Mesendoderm (in vitro differentiated cells): ENCODE results near the gene ALDH1L1.

ENCODE experiments used
- DNase-seq: peaks from one replicate; pipeline ENCODE4 v3.0.0; 2013
- H2AK5ac ChIP-seq: 2 replicates; pipeline ENCODE4 v1.6.1; 2013; ENCODE audit warnings: low read length, inconsistent platforms
- H2BK120ac ChIP-seq: 2 replicates; pipeline ENCODE4 v1.6.1; 2013; ENCODE audit warnings: low read depth, mild to moderate bottlenecking, low read length, moderate library complexity, mixed read lengths
- H2BK15ac ChIP-seq: replicated peaks from 2 replicates; pipeline ENCODE4 v1.6.1; 2013; ENCODE audit warnings: low read depth, mild to moderate bottlenecking, moderate library complexity
- H2BK5ac ChIP-seq: 2 replicates; pipeline ENCODE4 v1.6.1; 2013; ENCODE audit warnings: low read length, inconsistent platforms
- H3K18ac ChIP-seq: 2 replicates; pipeline ENCODE4 v1.6.1; 2013; ENCODE audit warnings: mild to moderate bottlenecking, low read length, mixed read lengths
- H3K23ac ChIP-seq: one replicate; pipeline ENCODE4 v1.6.1; 2013; ENCODE audit warnings: low read length
- H3K27ac ChIP-seq: 2 replicates; pipeline ENCODE4 v1.5.1; 2013; ENCODE audit warnings: low read depth, mild to moderate bottlenecking, inconsistent platforms, low read length, moderate library complexity
- H3K27me3 ChIP-seq: 2 replicates; pipeline ENCODE4 v1.6.1; 2013; ENCODE audit warnings: low read length, control low read depth, mild to moderate bottlenecking, inconsistent platforms; ENCODE audit not compliant: insufficient read depth, poor library complexity
- H3K36me3 ChIP-seq: 2 replicates; pipeline ENCODE4 v1.6.1; 2013; ENCODE audit warnings: low read length, inconsistent platforms; ENCODE audit not compliant: control insufficient read depth, insufficient read depth
- H3K4ac ChIP-seq: one replicate; pipeline ENCODE4 v1.6.1; 2013; ENCODE audit warnings: low read depth, mild to moderate bottlenecking, low read length, moderate library complexity
- H3K4me1 ChIP-seq: 2 replicates; pipeline ENCODE4 v1.6.1; 2013; ENCODE audit warnings: low read depth, low read length, inconsistent platforms; ENCODE audit not compliant: control insufficient read depth
- H3K4me2 ChIP-seq: 2 replicates; pipeline ENCODE4 v1.6.1; 2013; ENCODE audit warnings: low read length
- H3K4me3 ChIP-seq: 2 replicates; pipeline ENCODE4 v1.5.1; 2013; ENCODE audit warnings: mild to moderate bottlenecking, low read length
- H3K56ac ChIP-seq: one replicate; pipeline ENCODE4 v1.6.1; 2013; ENCODE audit warnings: low read length
- H3K79me1 ChIP-seq: 2 replicates; pipeline ENCODE4 v1.6.1; 2013; ENCODE audit warnings: low read length, inconsistent platforms
- H3K79me2 ChIP-seq: 2 replicates; pipeline ENCODE4 v1.6.1; 2013; ENCODE audit warnings: mild to moderate bottlenecking, low read length; ENCODE audit not compliant: control insufficient read depth, insufficient read depth
- H3K9ac ChIP-seq: 2 replicates; pipeline ENCODE4 v1.6.1; 2013; ENCODE audit warnings: low read length, inconsistent platforms
- H4K5ac ChIP-seq: one replicate; pipeline ENCODE4 v1.6.1; 2013; ENCODE audit warnings: low read length
- H4K8ac ChIP-seq: one replicate; pipeline ENCODE4 v1.6.1; 2013; ENCODE audit warnings: low read depth, mild to moderate bottlenecking, control low read depth, low read length, moderate library complexity
- WGBS: extraction: QIAGEN DNeasy Blood & Tissue Kit; methylation state at CpG from one replicate; pipeline ENCODE4 v1.1.7; 2013; ENCODE audit warnings: low lambda C conversion rate, missing lambda C conversion rate; ENCODE audit not compliant: insufficient coverage; ENCODE audit errors: extremely low coverage; 5-methylcytosine and 5-hydroxymethylcytosine counted together

The ALDH1L1 gene

GRCh38 chr3:126058666-126059065 is 121.7 kb downstream of the ALDH1L1 start:
- Histone ChIP-seq H3K79me1 (no peaks in the 10 kb centered on the region), H2BK15ac (no peak overlapping the region), H3K27me3 (no peaks in the 10 kb centered on the region), H3K18ac (no peak overlapping the region), H3K27ac (no peak overlapping the region), H3K79me2 (no peaks in the 10 kb centered on the region), H3K36me3 (no peaks in the 10 kb centered on the region), H3K23ac (no peak overlapping the region), H2AK5ac (no peak overlapping the region), H4K5ac (no peak overlapping the region), H3K4me2 (no peak overlapping the region), H3K4me1 (no peaks in the 10 kb centered on the region), H3K56ac (no peak overlapping the region), H3K9ac (no peak overlapping the region), H2BK5ac (no peak overlapping the region), H3K4me3 (no peak overlapping the region), H4K8ac (no peak overlapping the region), H3K4ac (no peak overlapping the region), H2BK120ac (no peak overlapping the region)
- DNase-seq: no peak
- no CpG with 5 or more reads among the region's 7 CpGs for WGBS

- no CpG with 5 or more reads among the region's 13 CpGs for WGBS
Measured at GRCh38 chr3:126057936-126058335, 122.5 kb downstream of the ALDH1L1 start.

GRCh38 chr3:126057501-126057819 is 122.9 kb downstream of the ALDH1L1 start:
- no peak overlapping the region for H4K5ac ChIP-seq
- no peak overlapping the region for H4K8ac ChIP-seq
- no peak overlapping the region for H2BK120ac ChIP-seq
- no peaks in the 10 kb centered on the region for H3K27me3 ChIP-seq
- no peak overlapping the region for H2AK5ac ChIP-seq
- no peak overlapping the region for H3K9ac ChIP-seq
- H3K4ac ChIP-seq: no peak overlapping the region
- DNase-seq: no peak
- WGBS: no CpG with 5 or more reads among the region's 10 CpGs
- no peak overlapping the region for H2BK5ac ChIP-seq
- H3K27ac ChIP-seq: no peak overlapping the region
- H3K56ac ChIP-seq: no peak overlapping the region
- H3K23ac ChIP-seq: no peak overlapping the region
- H3K4me2 ChIP-seq: no peak overlapping the region
- H3K79me2 ChIP-seq: no peaks in the 10 kb centered on the region
- H3K4me1 ChIP-seq: no peaks in the 10 kb centered on the region
- H3K79me1 ChIP-seq: no peaks in the 10 kb centered on the region
- H3K18ac ChIP-seq: no peak overlapping the region
- no peak overlapping the region for H3K4me3 ChIP-seq
- H3K36me3 ChIP-seq: no peaks in the 10 kb centered on the region
- H2BK15ac ChIP-seq: no peak overlapping the region

More at GRCh38 chr3:126057936-126058335, 122.5 kb downstream of the ALDH1L1 start:
- no peak overlapping the region for H2BK5ac ChIP-seq
- no peak overlapping the region for H4K5ac ChIP-seq
- H3K27ac ChIP-seq: no peak overlapping the region
- no peak overlapping the region for H2BK15ac ChIP-seq
- DNase-seq: no peak
- H2AK5ac ChIP-seq: no peak overlapping the region
- no peaks in the 10 kb centered on the region for H3K27me3 ChIP-seq
- no peak overlapping the region for H3K23ac ChIP-seq
- no peaks in the 10 kb centered on the region for H3K79me1 ChIP-seq
- H4K8ac ChIP-seq: no peak overlapping the region
- H3K4me3 ChIP-seq: no peak overlapping the region
- no peak overlapping the region for H3K4me2 ChIP-seq
- no peak overlapping the region for H3K4ac ChIP-seq
- H3K9ac ChIP-seq: no peak overlapping the region
- no peaks in the 10 kb centered on the region for H3K36me3 ChIP-seq
- no peaks in the 10 kb centered on the region for H3K79me2 ChIP-seq
- no peak overlapping the region for H3K18ac ChIP-seq
- no peak overlapping the region for H3K56ac ChIP-seq
- H2BK120ac ChIP-seq: no peak overlapping the region
- H3K4me1 ChIP-seq: no peaks in the 10 kb centered on the region

GRCh38 chr3:126056681-126057500 is 123.5 kb downstream of the ALDH1L1 start:
- no peak overlapping the region for H3K23ac ChIP-seq
- H3K36me3 ChIP-seq: no peaks in the 10 kb centered on the region
- no peak overlapping the region for H4K5ac ChIP-seq
- H3K27me3 ChIP-seq: no peaks in the 10 kb centered on the region
- H3K79me2 ChIP-seq: no peaks in the 10 kb centered on the region
- H3K4me2 ChIP-seq: no peak overlapping the region
- no peaks in the 10 kb centered on the region for H3K79me1 ChIP-seq
- no peak for DNase-seq
- H3K4ac ChIP-seq: no peak overlapping the region
- no peak overlapping the region for H2BK120ac ChIP-seq
- H3K56ac ChIP-seq: no peak overlapping the region
- no peak overlapping the region for H3K4me3 ChIP-seq
- H3K27ac ChIP-seq: no peak overlapping the region
- H2BK5ac ChIP-seq: no peak overlapping the region
- H2BK15ac ChIP-seq: no peak overlapping the region
- H3K4me1 ChIP-seq: no peaks in the 10 kb centered on the region
- no CpG with 5 or more reads among the region's 14 CpGs for WGBS
- H3K18ac ChIP-seq: no peak overlapping the region
- no peak overlapping the region for H2AK5ac ChIP-seq
- no peak overlapping the region for H3K9ac ChIP-seq
- no peak overlapping the region for H4K8ac ChIP-seq

- H3K23ac ChIP-seq: no peak overlapping the region
- H3K56ac ChIP-seq: no peak overlapping the region
- H4K8ac ChIP-seq: no peak overlapping the region
- no peak overlapping the region for H2BK15ac ChIP-seq
- H3K36me3 ChIP-seq: no peaks in the 10 kb centered on the region
- WGBS: no CpG with 5 or more reads among the region's 10 CpGs
- H3K79me1 ChIP-seq: no peaks in the 10 kb centered on the region
- H3K4me2 ChIP-seq: no peak overlapping the region
- H2AK5ac ChIP-seq: no peak overlapping the region
- H2BK5ac ChIP-seq: no peak overlapping the region
- no peaks in the 10 kb centered on the region for H3K4me1 ChIP-seq
- H3K9ac ChIP-seq: no peak overlapping the region
- H3K18ac ChIP-seq: no peak overlapping the region
- H3K4me3 ChIP-seq: no peak overlapping the region
- DNase-seq: no peak
- H3K79me2 ChIP-seq: no peaks in the 10 kb centered on the region
- H3K27ac ChIP-seq: no peak overlapping the region
- no peak overlapping the region for H3K4ac ChIP-seq
- H2BK120ac ChIP-seq: no peak overlapping the region
- H4K5ac ChIP-seq: no peak overlapping the region
- no peaks in the 10 kb centered on the region for H3K27me3 ChIP-seq
Measured at GRCh38 chr3:126056088-126056487, 124.3 kb downstream of the ALDH1L1 start.

- Histone ChIP-seq H3K27ac (no peak overlapping the region), H3K79me2 (no peaks in the 10 kb centered on the region), H3K23ac (no peak overlapping the region), H3K4me2 (no peak overlapping the region), H2BK15ac (no peak overlapping the region), H4K8ac (no peak overlapping the region), H2AK5ac (no peak overlapping the region), H3K27me3 (no peaks in the 10 kb centered on the region), H4K5ac (no peak overlapping the region), H3K4ac (no peak overlapping the region), H3K4me3 (no peak overlapping the region), H2BK120ac (no peak overlapping the region), H3K9ac (no peak overlapping the region), H2BK5ac (no peak overlapping the region), H3K36me3 (no peaks in the 10 kb centered on the region), H3K18ac (no peak overlapping the region), H3K79me1 (no peaks in the 10 kb centered on the region), H3K56ac (no peak overlapping the region), H3K4me1 (no peaks in the 10 kb centered on the region)
- DNase-seq: no peak
- no CpG with 5 or more reads among the region's 5 CpGs for WGBS
Measured at GRCh38 chr3:126054870-126055269, 125.5 kb downstream of the ALDH1L1 start.
